Skin of body (tissue), 2 donors: Measurements from ENCODE around the gene CCL20. TPM values are rescaled to one million over a fixed set of nuclear protein-coding genes. Genes with fewer than 3 reads are reported as not detected.

Experiments
- DNase-seq: peaks from one replicate; lab custom pipeline; 2025; lab: John Stamatoyannopoulos, UW
- total RNA-seq: library from RNA; depleted of rRNA; stranded (reverse); fragments of >200 nt; gene quantifications from one replicate; pipeline ENCODE4 v1.2.3, GENCODE V29; 2014

The CCL20 gene
- total RNA-seq, 1 donor from 2014 or later: 33.2 TPM

DNA sequence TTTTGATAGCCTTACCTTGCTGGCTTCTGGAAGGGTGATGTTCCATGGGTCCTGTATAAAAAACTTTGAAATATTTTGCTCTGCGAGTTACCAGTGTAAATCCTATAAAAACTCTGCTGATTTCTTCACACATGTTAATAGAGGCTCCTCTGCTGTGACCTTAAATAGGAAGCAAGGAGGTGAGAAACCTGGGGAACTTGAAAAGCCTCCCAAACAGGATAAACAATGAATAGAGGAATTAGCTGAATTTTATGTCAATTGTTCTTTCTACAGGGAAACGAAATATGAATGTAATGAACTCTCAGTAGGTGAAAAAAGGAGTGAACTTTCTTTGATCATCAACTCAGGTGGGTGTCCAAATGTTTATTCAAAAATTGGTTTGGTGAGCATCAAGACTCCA, 10.8 kb upstream of the CCL20 start:
- no peak for DNase-seq

DNA sequence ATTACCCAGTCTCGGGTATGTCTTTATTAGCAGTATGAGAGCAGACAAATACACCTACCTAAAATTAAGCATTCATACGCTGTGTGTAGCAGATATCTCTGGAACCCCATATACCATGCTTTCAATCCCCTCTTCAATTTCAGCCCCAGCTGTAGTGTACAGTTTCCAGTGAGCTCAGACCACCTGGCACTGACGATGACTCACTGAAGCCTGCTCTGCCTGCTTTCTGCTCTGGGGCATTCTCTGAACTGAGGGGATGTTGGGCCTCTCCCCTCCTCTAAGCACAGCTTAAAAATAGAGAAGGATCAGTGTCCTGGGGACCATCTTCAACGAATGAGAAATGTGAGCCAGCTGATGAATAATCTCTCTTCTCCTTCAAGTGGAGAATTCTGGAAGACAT, 8.7 kb upstream of the CCL20 start:
- DNase-seq: no peak

DNA sequence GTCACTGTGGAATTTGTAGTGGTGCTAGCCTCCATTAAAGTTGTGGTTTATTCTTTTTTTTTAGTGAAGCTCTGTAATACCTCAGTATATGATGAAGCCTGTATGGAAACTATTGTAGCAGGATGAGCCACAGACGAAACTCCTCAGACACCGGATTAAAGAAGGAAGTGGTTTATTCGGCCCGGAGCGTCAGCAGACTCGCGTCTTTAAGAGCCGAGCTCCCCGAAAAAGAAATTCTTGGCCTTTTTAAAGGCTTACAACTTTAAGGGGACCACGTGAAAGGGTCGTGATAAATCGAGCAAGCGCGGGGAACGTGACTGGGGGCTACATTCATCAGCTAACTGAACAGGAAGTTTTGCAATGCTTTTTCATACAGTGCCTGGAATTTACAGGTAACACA, 8.1 kb upstream of the CCL20 start:
- DNase-seq: no peak

DNA sequence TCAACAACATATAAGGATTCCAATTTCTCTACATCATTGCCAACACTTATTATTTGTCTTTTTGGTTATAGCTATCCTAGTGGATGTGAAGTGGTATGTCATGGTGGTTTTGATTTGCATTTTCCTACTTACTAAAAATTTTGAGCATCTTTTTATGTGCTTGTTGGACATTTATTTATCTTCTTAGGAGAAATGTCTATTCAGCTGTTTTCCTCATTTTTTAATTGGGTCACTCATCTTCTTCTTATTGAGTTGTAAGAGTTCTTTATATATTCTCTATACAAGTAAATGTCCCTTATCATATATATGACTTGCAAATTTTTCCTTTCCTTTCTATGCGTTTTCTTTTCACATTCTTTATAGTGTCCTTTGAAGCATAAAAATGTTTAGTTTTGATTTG, 4.7 kb upstream of the CCL20 start:
- no peak for DNase-seq

DNA sequence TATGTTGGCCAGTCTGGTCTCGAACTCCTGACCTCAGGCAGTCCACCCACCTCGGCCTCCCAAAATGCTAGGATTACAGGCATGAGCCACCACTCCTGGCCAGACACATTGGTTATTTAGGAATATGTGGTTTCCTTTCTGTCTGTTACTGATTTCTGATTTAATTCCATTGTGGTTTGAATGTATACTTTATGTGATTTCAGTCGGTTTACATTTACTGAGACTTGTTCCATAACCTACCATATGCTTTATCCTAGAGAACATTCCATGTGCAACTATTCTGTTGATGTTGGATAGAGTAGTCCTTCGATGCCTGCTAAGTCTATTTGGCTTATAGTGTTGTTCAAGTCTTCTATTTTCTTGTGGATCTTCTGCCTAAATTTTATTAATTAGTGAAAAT, 1.6 kb upstream of the CCL20 start:
- no peak for DNase-seq

DNA sequence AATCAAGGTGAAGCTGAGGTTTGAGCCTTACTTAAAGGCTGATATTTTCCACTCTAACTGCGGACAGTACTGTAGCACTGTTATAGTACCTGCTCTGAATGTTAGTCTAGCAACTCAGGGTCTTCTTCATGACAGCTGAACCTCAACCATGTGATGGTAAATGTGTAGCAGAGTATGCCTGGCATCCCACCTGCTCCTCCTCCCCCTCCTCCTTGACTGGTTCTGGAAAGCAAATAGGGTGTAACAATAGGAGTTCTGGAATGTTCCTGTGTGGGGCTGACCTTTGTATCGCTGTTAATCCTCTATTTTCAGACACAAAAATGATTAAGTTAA, 447 bp upstream of the CCL20 start:
- DNase-seq: no peak

DNA sequence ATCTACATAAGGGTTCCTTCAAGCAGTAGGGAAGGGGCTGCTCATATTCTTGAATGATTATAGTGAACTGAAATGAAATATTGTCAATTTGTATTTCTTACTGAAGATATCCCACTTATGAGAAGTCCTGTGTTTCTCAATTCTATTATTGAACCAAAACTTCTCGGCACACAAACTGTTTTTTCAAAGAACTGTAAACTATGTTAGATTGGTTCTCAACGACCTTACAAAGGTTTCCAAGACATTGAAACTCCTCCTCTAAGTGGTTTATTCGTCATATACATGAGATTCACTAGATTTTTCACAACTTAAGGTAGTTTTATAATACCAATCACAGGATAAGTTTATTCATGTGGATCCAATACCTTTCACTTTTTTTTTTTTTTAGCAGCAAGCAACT, 1.4 kb downstream of the CCL20 start:
- no peak for DNase-seq

DNA sequence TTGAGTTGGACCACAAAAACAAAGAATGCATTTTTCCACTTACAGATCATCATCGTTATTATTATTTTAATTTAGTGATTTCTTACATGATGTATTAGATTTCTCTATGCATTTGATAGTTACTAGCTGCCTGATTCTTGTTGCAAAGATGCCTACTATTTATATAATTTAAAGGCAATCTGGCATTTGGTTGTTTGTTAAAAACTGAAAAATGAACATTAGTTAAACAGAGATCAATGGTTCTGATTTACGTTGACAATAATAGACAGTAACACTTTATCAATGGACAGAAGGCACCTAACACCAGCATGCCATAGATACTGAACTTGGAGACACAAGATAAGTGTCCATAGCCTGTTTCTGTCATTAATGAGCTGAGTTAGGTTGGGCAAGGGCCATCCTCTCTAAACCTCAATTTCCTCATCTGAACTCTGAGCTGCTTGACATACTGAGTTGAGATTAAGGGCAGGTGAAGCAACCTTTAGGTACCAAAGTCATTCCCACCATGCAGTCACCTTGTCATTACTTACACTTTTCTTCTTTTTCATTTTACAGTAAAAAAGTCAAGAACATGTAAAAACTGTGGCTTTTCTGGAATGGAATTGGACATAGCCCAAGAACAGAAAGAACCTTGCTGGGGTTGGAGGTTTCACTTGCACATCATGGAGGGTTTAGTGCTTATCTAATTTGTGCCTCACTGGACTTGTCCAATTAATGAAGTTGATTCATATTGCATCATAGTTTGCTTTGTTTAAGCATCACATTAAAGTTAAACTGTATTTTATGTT, 3.1 kb downstream of the CCL20 start:
- no peak for DNase-seq

DNA sequence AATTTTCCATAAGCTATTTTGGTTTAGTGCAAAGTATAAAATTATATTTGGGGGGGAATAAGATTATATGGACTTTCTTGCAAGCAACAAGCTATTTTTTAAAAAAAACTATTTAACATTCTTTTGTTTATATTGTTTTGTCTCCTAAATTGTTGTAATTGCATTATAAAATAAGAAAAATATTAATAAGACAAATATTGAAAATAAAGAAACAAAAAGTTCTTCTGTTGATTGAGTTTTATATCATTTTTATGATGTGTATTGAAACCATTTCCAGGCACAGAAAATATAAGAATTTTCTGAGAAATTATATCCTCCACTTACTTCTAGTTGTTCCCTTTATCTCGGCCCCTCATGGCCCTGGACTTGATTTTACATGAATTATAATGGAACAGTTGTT, 3.7 kb downstream of the CCL20 start:
- no peak for DNase-seq

DNA sequence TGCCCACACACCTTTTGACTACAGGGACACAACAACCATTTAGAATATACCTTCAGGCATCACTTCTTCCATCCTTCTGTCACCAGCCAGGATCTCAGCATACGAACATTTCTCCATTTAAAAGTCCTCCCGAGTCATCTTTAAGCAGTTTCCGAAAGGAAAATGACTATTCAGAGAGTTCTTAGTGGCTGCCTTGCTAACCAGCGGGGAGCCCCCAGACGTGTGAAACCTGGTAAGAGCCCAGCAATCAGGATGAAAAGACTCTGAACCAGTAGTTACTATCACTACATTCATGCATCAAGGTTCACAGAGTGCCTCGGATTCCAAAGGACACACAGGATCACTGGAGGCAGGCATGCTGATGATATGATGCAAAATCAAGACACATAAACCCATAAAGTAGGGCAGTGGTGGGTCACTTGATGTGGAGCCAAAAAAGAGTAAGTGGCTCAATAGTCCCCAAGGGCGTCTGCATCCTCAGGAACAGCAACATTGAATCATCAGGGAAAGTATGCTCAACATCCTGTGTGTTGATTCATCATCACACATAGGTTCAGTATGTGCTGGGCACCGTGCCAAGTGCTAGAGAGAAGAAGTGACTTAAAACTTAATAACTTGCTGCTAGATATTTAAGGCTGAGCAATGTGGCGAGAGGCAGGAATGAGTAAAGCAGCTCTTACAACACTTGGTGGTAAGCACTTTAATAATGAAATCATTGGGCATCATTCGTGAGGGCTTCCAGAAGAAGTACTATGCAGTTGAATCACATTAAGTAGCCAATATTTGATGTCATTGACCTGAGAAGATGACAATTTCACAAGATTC, 4.4 kb downstream of the CCL20 start:
- no peak for DNase-seq

DNA sequence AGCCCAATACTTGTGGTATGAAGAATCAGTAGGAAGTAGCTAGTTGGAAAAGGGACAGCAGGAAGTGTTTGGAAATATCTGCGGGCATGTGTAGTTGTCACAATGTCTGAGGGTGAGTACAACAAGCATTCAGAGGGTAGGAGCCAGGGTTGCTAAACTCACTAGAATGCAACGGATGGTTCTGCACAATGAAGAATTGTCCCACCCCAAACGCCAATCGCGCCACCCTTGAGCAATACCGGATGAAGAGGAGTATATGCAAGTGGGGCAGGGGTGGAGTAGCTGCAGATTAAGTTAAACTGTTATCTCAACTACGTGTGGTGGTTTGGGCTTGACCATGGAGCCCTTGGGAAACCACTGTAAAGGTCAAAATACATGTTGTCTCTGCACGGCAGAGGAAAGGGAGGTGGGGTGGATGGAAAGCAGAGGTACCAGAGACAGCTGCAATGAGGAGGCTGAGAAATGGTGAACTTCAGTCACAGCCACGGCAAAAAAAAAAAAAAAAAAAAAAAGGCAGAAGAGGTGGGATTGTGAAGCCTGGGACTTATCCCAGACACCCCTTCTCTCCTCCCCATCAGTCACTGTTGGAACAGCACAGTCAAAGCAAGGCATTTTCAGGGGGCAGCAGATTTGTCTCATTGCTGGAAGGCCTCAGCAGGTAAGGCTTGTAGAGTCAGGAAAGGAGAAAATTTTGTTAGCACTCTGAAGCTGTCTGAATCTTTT, 5.2 kb downstream of the CCL20 start:
- DNase-seq: no peak

DNA sequence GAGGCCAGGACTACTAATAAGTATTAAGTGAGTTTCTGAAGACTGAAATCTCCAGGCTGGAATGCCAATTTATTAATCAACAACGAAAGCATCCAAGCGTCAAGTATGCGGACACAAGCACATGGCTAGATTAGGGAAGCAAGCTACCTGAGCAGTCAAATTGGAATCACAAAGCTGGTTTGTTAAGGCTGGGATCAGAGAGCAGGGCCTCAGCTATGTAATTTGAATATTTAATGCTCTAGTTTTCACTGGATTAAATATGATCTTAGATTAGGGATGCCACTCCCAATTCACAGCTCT, 5.7 kb downstream of the CCL20 start:
- DNase-seq: no peak

DNA sequence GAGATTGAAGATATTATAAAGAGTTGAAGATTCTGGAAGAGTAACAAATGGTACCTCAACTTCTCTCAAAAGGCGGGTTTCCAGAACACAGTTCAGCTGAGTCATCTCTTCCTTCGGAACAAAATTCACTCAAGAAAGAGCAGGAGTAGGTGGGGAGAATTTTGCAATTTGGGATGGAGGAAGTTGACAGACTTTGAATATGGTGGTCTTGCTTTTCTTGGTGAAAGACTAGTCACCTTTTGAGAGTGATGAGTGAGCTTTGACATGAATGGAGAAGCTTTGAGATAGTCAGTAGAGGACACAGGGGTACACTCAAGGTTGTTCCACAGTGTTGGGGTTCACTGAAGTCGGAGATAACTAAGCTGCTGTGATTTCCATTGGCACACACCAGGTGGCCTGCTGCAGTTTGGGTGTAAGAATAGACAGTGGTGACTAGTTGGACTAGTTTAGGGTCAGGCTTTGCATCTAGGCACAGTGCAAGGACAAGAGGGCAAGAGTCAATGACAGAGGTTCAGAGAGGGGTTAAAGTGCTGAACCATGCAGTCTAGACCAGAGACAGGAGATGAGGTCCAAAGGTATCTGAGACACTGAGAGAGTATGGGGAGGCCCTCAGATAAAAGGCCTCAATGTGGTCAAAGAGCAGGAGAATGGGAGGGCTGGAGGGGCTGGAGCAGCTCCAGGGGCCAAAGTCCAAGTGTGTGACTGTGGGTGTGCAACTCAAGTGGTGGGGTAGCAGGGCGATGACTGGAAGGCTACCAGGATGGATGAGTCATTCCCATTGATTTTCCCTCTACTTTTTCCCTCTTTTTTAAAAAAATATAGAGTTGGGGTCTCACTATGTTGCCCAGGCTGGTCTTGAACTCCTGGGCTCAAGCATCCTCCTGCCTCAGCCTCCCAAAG, 7.7 kb downstream of the CCL20 start:
- no peak for DNase-seq

DNA sequence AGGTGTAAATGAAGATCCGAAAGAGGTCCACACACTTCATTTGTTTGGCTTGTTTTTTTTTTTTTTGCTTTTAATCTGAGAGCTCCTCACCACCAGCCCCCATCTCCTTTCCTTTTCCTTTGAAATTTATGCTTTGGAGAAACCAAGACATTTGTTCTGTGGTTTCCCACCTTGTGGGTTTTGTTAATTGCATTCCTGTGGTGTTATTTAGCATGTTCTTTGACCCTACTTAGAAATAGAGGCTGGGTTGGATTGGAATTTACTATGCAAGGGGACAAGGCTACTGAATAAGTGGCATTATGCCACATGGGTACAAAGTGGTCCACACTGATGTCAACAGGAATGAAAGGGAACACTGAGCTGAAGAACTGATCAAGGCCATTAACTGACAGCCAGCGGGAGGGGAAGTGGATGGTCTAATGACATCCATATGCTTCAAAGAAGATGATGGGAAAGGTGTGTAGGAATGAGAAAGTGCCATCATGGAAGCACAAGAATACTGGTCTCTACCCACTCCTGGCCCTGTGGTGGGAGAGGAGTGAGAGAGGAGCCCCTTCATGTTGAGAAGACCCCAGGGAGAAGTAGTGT, 8.9 kb downstream of the CCL20 start:
- DNase-seq: no peak

DNA sequence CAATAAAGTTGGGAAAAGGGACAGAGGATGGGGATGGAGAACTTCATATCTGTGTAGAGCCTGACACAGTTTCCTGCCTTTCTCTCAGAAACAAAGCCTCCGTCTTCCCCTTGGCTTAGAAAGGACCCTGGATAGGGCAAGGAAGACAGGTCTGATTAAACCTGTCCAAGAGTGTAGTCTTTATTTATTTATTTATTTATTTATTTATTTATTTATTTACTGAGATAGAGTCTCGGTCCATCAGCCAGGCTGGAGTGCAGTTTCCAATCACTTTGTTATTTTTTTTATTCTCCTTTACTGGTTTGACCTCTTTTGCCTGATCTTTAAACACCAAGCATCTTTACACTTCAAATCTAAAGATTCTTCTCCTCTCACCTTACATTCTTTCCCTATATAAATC, 10.3 kb downstream of the CCL20 start:
- no peak for DNase-seq

DNA sequence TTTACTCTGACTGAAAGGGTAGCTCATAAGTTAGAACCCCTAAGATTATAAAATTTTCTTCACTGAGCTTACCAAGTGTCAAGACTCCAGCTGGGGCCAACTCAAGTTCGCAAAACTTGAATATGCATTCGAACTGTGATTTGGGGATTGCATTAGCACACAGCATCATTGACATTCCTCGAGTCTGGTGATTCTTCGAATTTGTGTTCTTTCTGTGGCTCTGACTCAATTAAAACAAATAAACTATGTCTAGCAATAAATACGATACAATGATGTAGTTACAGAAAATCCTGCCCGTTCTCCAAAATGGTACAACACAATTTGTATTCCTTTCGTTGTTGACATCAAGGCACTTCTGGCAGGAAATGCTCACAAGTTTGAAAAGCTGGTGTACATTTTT, 11.1 kb downstream of the CCL20 start:
- DNase-seq: no peak

DNA sequence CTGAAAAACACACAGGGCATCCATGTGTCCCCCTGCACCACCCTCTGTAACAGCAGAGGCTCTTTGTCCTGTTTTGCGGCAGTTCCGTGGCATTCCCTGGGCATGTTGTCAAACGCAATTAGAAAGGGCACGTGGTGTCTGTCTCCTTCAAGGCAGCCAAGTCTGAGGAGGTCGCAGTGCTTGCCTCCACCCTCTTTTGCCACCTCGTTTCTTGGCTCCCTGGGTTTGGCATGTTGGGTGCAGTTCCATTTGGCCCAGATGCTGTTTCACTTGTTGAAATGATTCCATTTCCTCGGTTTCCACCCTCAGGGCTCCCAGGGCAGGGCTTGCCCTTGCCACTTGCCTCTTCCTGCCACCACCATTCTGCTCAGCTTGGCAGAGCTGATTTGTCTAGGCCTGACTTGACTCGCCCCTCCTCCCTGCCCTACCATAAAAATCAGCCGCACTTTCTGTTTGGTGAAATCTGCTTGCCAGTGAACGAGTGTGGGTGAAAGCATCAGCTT, 12.4 kb downstream of the CCL20 start:
- DNase-seq: no peak

DNA sequence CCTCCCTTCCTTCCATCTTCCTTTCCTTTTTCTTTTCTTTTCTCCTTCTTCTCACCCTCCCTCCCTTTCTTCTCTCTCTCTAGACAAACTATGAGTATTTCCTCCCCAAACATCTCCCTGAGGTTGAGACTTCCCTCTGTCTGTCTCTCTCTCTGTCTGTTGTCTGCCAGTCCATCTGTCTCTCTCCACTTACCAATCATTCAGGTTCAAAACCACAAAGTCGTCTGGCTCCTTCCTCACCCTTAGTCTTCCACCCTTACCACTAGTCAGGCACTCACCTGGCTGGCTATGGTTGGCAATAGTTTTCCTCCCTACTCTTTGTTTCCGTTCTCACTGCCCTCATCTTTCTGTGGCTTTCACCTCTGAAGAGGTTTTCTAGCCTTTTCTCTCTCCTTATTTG, 12.9 kb downstream of the CCL20 start:
- no peak for DNase-seq

DNA sequence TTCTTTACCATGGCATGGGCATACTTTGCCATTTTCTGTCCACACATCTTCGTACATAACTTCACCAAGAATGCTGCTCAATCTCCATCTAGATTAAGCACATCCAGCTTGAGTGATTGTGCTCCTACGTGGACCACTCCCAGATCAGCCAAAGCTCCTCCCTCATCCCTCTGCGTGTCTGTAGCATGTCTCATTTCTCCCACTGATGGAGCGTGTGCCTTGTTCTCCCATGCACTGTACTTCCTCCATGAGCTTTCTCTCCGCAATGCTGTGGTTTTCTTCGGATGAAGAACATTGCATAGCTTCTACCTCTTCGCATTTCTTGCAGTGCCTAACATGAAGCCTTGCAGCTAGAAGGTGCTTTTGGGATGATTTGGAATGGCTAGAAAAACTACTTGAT, 13.5 kb downstream of the CCL20 start:
- no peak for DNase-seq

DNA sequence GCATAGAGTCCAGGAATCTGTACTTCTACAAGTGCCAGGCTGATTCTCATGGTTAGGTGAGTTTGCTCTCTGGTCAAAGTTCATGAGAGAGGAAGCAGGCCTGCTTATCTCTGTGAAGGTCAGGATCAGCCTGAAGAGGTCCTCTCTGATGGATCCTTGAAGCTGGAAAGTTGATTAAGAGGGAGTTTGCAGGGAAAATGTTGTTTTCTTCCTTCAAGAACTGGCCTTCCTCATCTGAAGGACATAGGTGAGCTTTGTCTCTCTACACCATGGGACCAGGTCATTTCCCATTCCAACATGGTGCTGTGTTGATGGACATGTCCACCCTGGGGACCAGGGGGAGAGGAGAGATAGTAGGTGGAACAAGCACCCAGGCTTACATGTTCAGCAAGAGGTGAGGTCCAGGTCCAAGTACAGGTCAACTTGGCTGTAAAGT, 14.9 kb downstream of the CCL20 start:
- no peak for DNase-seq

DNA sequence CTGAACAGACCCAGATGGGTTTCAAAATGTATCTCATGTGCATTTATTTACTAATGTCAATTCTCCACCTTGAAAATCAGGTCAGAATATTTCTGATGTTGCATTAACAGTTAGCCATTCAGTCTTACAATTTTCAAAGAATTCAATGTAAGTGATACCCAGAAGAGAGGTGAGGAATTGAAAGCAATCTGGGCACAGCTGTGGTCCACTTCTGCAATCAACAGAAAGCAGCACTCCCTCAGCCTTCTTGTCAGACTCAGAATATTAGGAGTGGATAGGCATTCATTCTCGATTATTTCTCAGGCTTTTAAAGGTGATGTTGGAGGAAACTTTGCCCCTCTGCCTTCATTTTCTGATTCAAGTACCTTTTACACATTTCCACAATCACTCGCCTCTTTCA, 15.7 kb downstream of the CCL20 start:
- no peak for DNase-seq
